ENCODE results near the gene USP32.
"Not testable (repeated sequence)": the region's sequence is repeated elsewhere in the genome, so short reads cannot be mapped to it uniquely, and the experiment has no call there.

Gene USP32

GRCh38 chr17:60333072-60333471 lies 58.9 kb downstream of the USP32 start:
- not testable (repeated sequence) for DNase-seq (ENCODE audit: low spot score)

- no peak for DNase-seq (ENCODE audit: low spot score)
Observed at GRCh38 chr17:60332574-60332973, 59.4 kb downstream of the USP32 start.

GRCh38 chr17:60330731-60331130 lies 61.2 kb downstream of the USP32 start:
- no peak for DNase-seq (ENCODE audit: low spot score)

- DNase-seq (ENCODE audit: low spot score), result no peak
Observed at GRCh38 chr17:60328679-60329078, 63.3 kb downstream of the USP32 start.

- DNase-seq (ENCODE audit: low spot score), result no peak
Observed at GRCh38 chr17:60327901-60328273, 64.0 kb downstream of the USP32 start.

- DNase-seq (ENCODE audit: low spot score), result no peak
Observed at GRCh38 chr17:60327134-60327900, 64.6 kb downstream of the USP32 start.

- DNase-seq (ENCODE audit: low spot score), result no peak
Observed at GRCh38 chr17:60326702-60327101, 65.2 kb downstream of the USP32 start.

GRCh38 chr17:60325730-60326524 lies 66.0 kb downstream of the USP32 start:
- DNase-seq (ENCODE audit: low spot score), result no peak

- no peak for DNase-seq (ENCODE audit: low spot score)
Observed at GRCh38 chr17:60323754-60324153, 68.2 kb downstream of the USP32 start.

GRCh38 chr17:60322056-60322387 lies 69.9 kb downstream of the USP32 start:
- DNase-seq (ENCODE audit: low spot score), result no peak

GRCh38 chr17:60321336-60322055 lies 70.4 kb downstream of the USP32 start:
- no peak for DNase-seq (ENCODE audit: low spot score)

- DNase-seq (ENCODE audit: low spot score), result no peak
Observed at GRCh38 chr17:60318830-60319229, 73.1 kb downstream of the USP32 start.

- DNase-seq (ENCODE audit: low spot score), result no peak
Observed at GRCh38 chr17:60318326-60318725, 73.6 kb downstream of the USP32 start.

GRCh38 chr17:60315650-60316049 lies 76.3 kb downstream of the USP32 start:
- peak; percentile 39 for DNase-seq (ENCODE audit: low spot score)

GRCh38 chr17:60314900-60315299 lies 77.0 kb downstream of the USP32 start:
- not testable (repeated sequence) for DNase-seq (ENCODE audit: low spot score)

- DNase-seq (ENCODE audit: low spot score), result no peak
Observed at GRCh38 chr17:60314423-60314822, 77.5 kb downstream of the USP32 start.

GRCh38 chr17:60311936-60312335 lies 80.0 kb downstream of the USP32 start:
- DNase-seq (ENCODE audit: low spot score), result no peak

GRCh38 chr17:60311186-60311585 lies 80.7 kb downstream of the USP32 start:
- no peak for DNase-seq (ENCODE audit: low spot score)

GRCh38 chr17:60305141-60305540 lies 86.8 kb downstream of the USP32 start:
- no peak for DNase-seq (ENCODE audit: low spot score)

GRCh38 chr17:60304502-60304901 lies 87.4 kb downstream of the USP32 start:
- DNase-seq (ENCODE audit: low spot score), result no peak

GRCh38 chr17:60303406-60304099 lies 88.4 kb downstream of the USP32 start:
- no peak for DNase-seq (ENCODE audit: low spot score)

- DNase-seq (ENCODE audit: low spot score), result no peak
Observed at GRCh38 chr17:60301649-60302048, 90.3 kb downstream of the USP32 start.

Data from HuH-7.5 (cell line).